Type B pancreatic cell (in vitro differentiated cells): Measurements from ENCODE around the gene LEMD1. TPM values are rescaled to one million over a fixed set of nuclear protein-coding genes. Genes with fewer than 3 reads are reported as not detected.

ENCODE experiments used
- DNase-seq: peaks from one replicate; pipeline ENCODE4 v3.0.0; 2021; ENCODE audit warnings: mixed read lengths; ENCODE audit not compliant: unreplicated experiment; ENCODE audit errors: extremely low spot score
- H3K27ac Mint-ChIP-seq: 2 replicates; pipeline ENCODE4 v1.8.0; 2021; ENCODE audit warnings: mild to moderate bottlenecking, mixed read lengths
- H3K27me3 Mint-ChIP-seq: 2 replicates; pipeline ENCODE4 v1.8.0; 2021; ENCODE audit warnings: mixed read lengths
- H3K36me3 Mint-ChIP-seq: 2 replicates; pipeline ENCODE4 v1.8.0; 2021; ENCODE audit warnings: mixed read lengths
- H3K4me1 Mint-ChIP-seq: one replicate; pipeline ENCODE4 v1.8.0; 2021; ENCODE audit warnings: mixed read lengths; ENCODE audit not compliant: unreplicated experiment
- H3K4me3 Mint-ChIP-seq: 2 replicates; pipeline ENCODE4 v1.8.0; 2021; ENCODE audit warnings: mild to moderate bottlenecking, mixed read lengths
- H3K9me3 Mint-ChIP-seq: 2 replicates; pipeline ENCODE4 v1.8.0; 2021; ENCODE audit warnings: mixed read lengths
- CTCF ChIP-seq: fragments of 200-600 bp; sonication (generic); conservative IDR thresholded peaks from 2 replicates; pipeline ENCODE4 v1.5.0; 2021; ENCODE audit warnings: antibody characterized with exemption, mild to moderate bottlenecking
- total RNA-seq: library from RNA; stranded (reverse); gene quantifications from 2 replicates; pipeline ENCODE4 v1.2.1, GENCODE V29; 2021; ENCODE audit warnings: low replicate concordance

The LEMD1 gene
- total RNA-seq, 1 donor from 2014 or later = 5.5 TPM

- no peak for DNase-seq
- Mint-ChIP-seq H3K27ac (peak overlapping the region; percentile 78), H3K4me1 (peaks cover 55% of the 10 kb centered on the region), H3K36me3 (no peaks in the 10 kb centered on the region), H3K9me3 (no peaks in the 10 kb centered on the region), H3K27me3 (peaks cover 15% of the 10 kb centered on the region), H3K4me3 (peak overlapping the region; percentile 49)
- TF ChIP-seq CTCF = no peak
Measured at GRCh38 chr1:205351984-205352713, 69.7 kb downstream of the LEMD1 start.

- DNase-seq = no peak
- Mint-ChIP-seq H3K9me3 (no peaks in the 10 kb centered on the region), H3K27ac (no peak overlapping the region), H3K36me3 (no peaks in the 10 kb centered on the region), H3K4me1 (peaks cover 44% of the 10 kb centered on the region), H3K27me3 (peaks cover 29% of the 10 kb centered on the region), H3K4me3 (no peak overlapping the region)
- TF ChIP-seq CTCF = no peak
Measured at GRCh38 chr1:205350691-205351141, 71.1 kb downstream of the LEMD1 start.

- Mint-ChIP-seq H3K9me3 (no peaks in the 10 kb centered on the region), H3K36me3 (no peaks in the 10 kb centered on the region), H3K27ac (no peak overlapping the region), H3K4me3 (no peak overlapping the region), H3K4me1 (peaks cover 40% of the 10 kb centered on the region), H3K27me3 (peaks cover 35% of the 10 kb centered on the region)
- no peak for DNase-seq
- no peak for TF ChIP-seq CTCF
Measured at GRCh38 chr1:205350124-205350523, 71.7 kb downstream of the LEMD1 start.

- Mint-ChIP-seq H3K4me1 (peaks cover 41% of the 10 kb centered on the region), H3K27ac (no peak overlapping the region), H3K4me3 (no peak overlapping the region), H3K27me3 (peaks cover 46% of the 10 kb centered on the region), H3K9me3 (no peaks in the 10 kb centered on the region), H3K36me3 (no peaks in the 10 kb centered on the region)
- no peak for TF ChIP-seq CTCF
- DNase-seq = no peak
Measured at GRCh38 chr1:205348554-205349487, 73.0 kb downstream of the LEMD1 start.

- no peak overlapping the region for H3K4me3 Mint-ChIP-seq
- no peak overlapping the region for H3K27ac Mint-ChIP-seq
- peaks cover 31% of the 10 kb centered on the region for H3K4me1 Mint-ChIP-seq
- no peaks in the 10 kb centered on the region for H3K9me3 Mint-ChIP-seq
- no peaks in the 10 kb centered on the region for H3K36me3 Mint-ChIP-seq
- H3K27me3 Mint-ChIP-seq = peaks cover 58% of the 10 kb centered on the region
- TF ChIP-seq CTCF = no peak
- no peak for DNase-seq
Measured at GRCh38 chr1:205346956-205347574, 74.8 kb downstream of the LEMD1 start.
